Heart right ventricle (tissue), 16 donors: ENCODE measurements around the gene HOXB2. TPM values are rescaled to one million over a fixed set of nuclear protein-coding genes. Genes with fewer than 3 reads are reported as not detected.

Source experiments
- ATAC-seq, 8 donors: fragments of 200-7000 bp; cut with Tn5 transposase; one replicate each; pipeline ENCODE4 v1.9.1; 2020; ENCODE audit warnings: mild to moderate bottlenecking in 8 of 8, moderate library complexity in 8 of 8, moderate number of reproducible peaks in 1 of 8
- DNase-seq, 2 donors: peaks; one replicate each; pipeline ENCODE4 v3.0.0-alpha.2; 2020
- H3K27ac ChIP-seq, 10 donors: fragments of 200-600 bp; sonication (generic) in 2 of 10; one replicate each; pipeline versions ENCODE4 v1.5.0 to v1.8.0; 2020 to 2022; ENCODE audit warnings: mild to moderate bottlenecking in 3 of 10
- H3K27me3 ChIP-seq, 7 donors: fragments of 200-600 bp; one replicate each; pipeline ENCODE4 v1.8.0; 2021 to 2022; ENCODE audit warnings: mild to moderate bottlenecking in 2 of 7
- H3K36me3 ChIP-seq, 9 donors: fragments of 200-600 bp; sonication (generic) in 1 of 9; one replicate each; pipeline versions ENCODE4 v1.5.0 to v1.8.0; 2020 to 2022; ENCODE audit warnings: mild to moderate bottlenecking in 2 of 9
- H3K4me1 ChIP-seq, 9 donors: fragments of 200-600 bp; sonication (generic) in 1 of 9; one replicate each; pipeline versions ENCODE4 v1.5.0 to v1.8.0; 2020 to 2022; ENCODE audit warnings: mild to moderate bottlenecking in 4 of 9
- H3K4me3 ChIP-seq, 10 donors: fragments of 200-600 bp; sonication (generic) in 2 of 10; one replicate each; pipeline versions ENCODE4 v1.5.0 to v1.8.0; 2020 to 2022; ENCODE audit warnings: mild to moderate bottlenecking in 7 of 10, moderate library complexity in 2 of 10
- H3K9me3 ChIP-seq, 11 donors: fragments of 200-600 bp in 10 of 11; sonication (generic) in 2 of 11; one replicate each; pipeline versions ENCODE4 v1.5.0 to v1.8.0; 2013 to 2022; ENCODE audit warnings: mild to moderate bottlenecking in 2 of 11, control low read depth in 1 of 11, moderate library complexity in 1 of 11
- CTCF ChIP-seq, 9 donors: fragments of 200-600 bp; sonication (generic) in 2 of 9; IDR thresholded peaks; one replicate each; pipeline versions ENCODE4 v1.5.0 to v1.8.0; 2021 to 2022; ENCODE audit warnings: antibody characterized with exemption in 9 of 9, mild to moderate bottlenecking in 5 of 9, moderate library complexity in 1 of 9
- WGBS, 2 donors: extraction: QIAGEN DNeasy Blood & Tissue Kit; methylation state at CpG; one replicate each; pipeline ENCODE4 v1.1.7; 2013; ENCODE audit warnings: inconsistent platforms in 1 of 2; 5-methylcytosine and 5-hydroxymethylcytosine counted together
- intact Hi-C, 10 donors: fragments of 100-400 bp; cut with DNase I; formaldehyde crosslinking; loops; one replicate each; pipeline versions ENCODE4 v1.11.1 to v1.14.2; 2022
- polyA plus RNA-seq, 2 donors: library from polyadenylated mRNA; stranded (reverse); fragments of 200-250 nt; gene quantifications; one replicate each; pipeline ENCODE4 v1.2.3, GENCODE V29; 2013
- total RNA-seq, 10 donors: library from RNA; stranded (reverse); fragmentation: NEBNext Ultra II Directional in 3 of 10; extraction: Animal tissue kit (Norgen Biotek cat#: 25700) in 3 of 10; gene quantifications; one replicate each; pipeline versions ENCODE4 v1.2.1 to v1.2.4, GENCODE V29; 2021 to 2023
- donor health status: Arrhythmogenic right ventricular cardiomyopathy.
- donor health status: ischemic (EF 13 %, LVEDD 7.1; RV severe dilation, severe dysfunction).
- donor health status: healthy with polysubstance abuse.
- donor health status: DM: no; HTN: yes; CAD: no.
- donor health status: DM: no; HTN: no; CAD: no.
- donor health status: ischemic (EF 25% LVEDD 6.9; RV normal size, moderate dysfunction).
- donor health status: ischemic (EF 25% LVEDD 5.7; RV mildly dilated, moderate dysfunction).
- donor health status: healthy.
- donor health status: DM: yes; HTN: yes; CAD: no.
- donor health status: Ischemic cardiomyopathy.
- donor health status: ischemic (EF 35%, LVEDD 5.7; RV mildly dilated, moderate dysfunction).
- donor health status: nonischemic (EF 11% LVEDD 7.7; RV severe dilation, severe dysfunction).
- donor health status: DM: yes; HTN: yes; CAD: no.
- donor health status: PGD.
- donor health status: ischemic (EF 29% LVEDD 5.4; RV normal size, mild dysfunction).
- donor health status: nonischemic (EF 23%, LVEDD 6.1; RV moderate dilation, normal function).

HOXB2 gene
- total and polyA plus RNA-seq, 12 donors = 0.47 to 7.9 (median 2.2) TPM

GRCh38 chr17:48565925-48566710 is 21.2 kb upstream of the HOXB2 start:
- Histone ChIP-seq H3K4me3 (no peak overlapping the region), H3K27me3 (peaks cover 22 to 100% (median 100%) of the 10 kb centered on the region in 7 donors), H3K27ac (peak overlapping the region in 2 of 10 donors; percentile 44 to 80), H3K9me3 (no peaks in the 10 kb centered on the region), H3K4me1 (peaks cover 0 to 20% (median 4%) of the 10 kb centered on the region in 9 donors), H3K36me3 (no peaks in the 10 kb centered on the region)
- DNase-seq (no peak), ATAC-seq (no peak)
- TF ChIP-seq CTCF (IDR thresholded peaks at IDR 0.05) = no peak
- intact Hi-C loops = no loop called here
- WGBS, 2 donors = 32 to 46% methylated on average over 4 of the region's 4 CpGs

GRCh38 chr17:48565022-48565554 is 20.2 kb upstream of the HOXB2 start:
- no peaks in the 10 kb centered on the region for H3K36me3 ChIP-seq
- 47 to 48% methylated on average over 2 of the region's 2 CpGs for WGBS, 2 donors
- DNase-seq (no peak), ATAC-seq (no peak)
- TF ChIP-seq CTCF (IDR thresholded peaks at IDR 0.05) = no peak
- peak overlapping the region in 2 of 10 donors; percentile 52 to 53 for H3K4me3 ChIP-seq
- H3K4me1 ChIP-seq = peaks cover 0 to 20% (median 4%) of the 10 kb centered on the region in 9 donors
- peak overlapping the region in 2 of 10 donors; percentile 77 to 80 for H3K27ac ChIP-seq
- no peaks in the 10 kb centered on the region for H3K9me3 ChIP-seq
- peaks cover 20 to 99% (median 96%) of the 10 kb centered on the region in 7 donors for H3K27me3 ChIP-seq
- intact Hi-C loops = no loop called here

- Histone ChIP-seq H3K4me1 (peaks cover 0 to 20% (median 4%) of the 10 kb centered on the region in 9 donors), H3K27ac (peak overlapping the region in 5 of 10 donors; percentile 31 to 80 (median 58)), H3K36me3 (no peaks in the 10 kb centered on the region), H3K27me3 (peaks cover 20 to 99% (median 96%) of the 10 kb centered on the region in 7 donors), H3K4me3 (peak overlapping the region in 9 of 10 donors; percentile 37 to 53 (median 41)), H3K9me3 (no peaks in the 10 kb centered on the region)
- no peak for TF ChIP-seq CTCF (IDR thresholded peaks at IDR 0.05)
- WGBS, 2 donors = 3% methylated on average over 72 to 73 of the region's 73 CpGs
- intact Hi-C loops = no loop called here
- DNase-seq = no peak
- ATAC-seq = peak in 2 of 8 donors; percentile 38 to 65
Observed at GRCh38 chr17:48564188-48565021, 19.5 kb upstream of the HOXB2 start.

GRCh38 chr17:48563867-48564187 is 18.9 kb upstream of the HOXB2 start:
- Histone ChIP-seq H3K9me3 (no peaks in the 10 kb centered on the region), H3K27me3 (peaks cover 20 to 99% (median 95%) of the 10 kb centered on the region in 7 donors), H3K36me3 (no peaks in the 10 kb centered on the region), H3K4me3 (peak overlapping the region in 7 of 10 donors; percentile 37 to 53 (median 42)), H3K27ac (peak overlapping the region in 2 of 10 donors; percentile 77 to 80), H3K4me1 (peaks cover 0 to 19% (median 3%) of the 10 kb centered on the region in 9 donors)
- DNase-seq (no peak), ATAC-seq (no peak)
- intact Hi-C loops = no loop called here
- TF ChIP-seq CTCF (IDR thresholded peaks at IDR 0.05) = no peak
- 12 to 16% methylated on average over 8 to 10 of the region's 10 CpGs for WGBS, 2 donors
